OCI-LY3 (cell line): ENCODE measurements around the gene PDCD11.
A peak's percentile ranks its signal among the peaks of the same experiment; 100 is the strongest.
"Not testable (repeated sequence)": the region's sequence is repeated elsewhere in the genome, so short reads cannot be mapped to it uniquely, and the experiment has no call there.

Experiments used
- H2AFZ ChIP-seq: fragments of 200-600, 300-600 bp; shearing (Covaris generic); 2 replicates; pipeline ENCODE4 v1.6.0; 2014; ENCODE audit warnings: antibody characterized with exemption, low read depth, low read length
- H3K27ac ChIP-seq: fragments of 200-600, 300-600 bp; sonication (generic); 2 replicates; pipeline ENCODE4 v1.5.1; 2014; ENCODE audit warnings: mild to moderate bottlenecking, low read length, moderate library complexity, mixed read lengths
- H3K27me3 ChIP-seq: fragments of 200-600, 300-600 bp; sonication (generic); 2 replicates; pipeline ENCODE4 v1.6.1; 2014; ENCODE audit warnings: low read depth, low read length, mixed read lengths
- H3K36me3 ChIP-seq: fragments of 200-600, 300-600 bp; sonication (generic); replicated peaks from 2 replicates; pipeline ENCODE3; 2014; ENCODE audit warnings: low read depth, low read length, mixed read lengths
- H3K4me1 ChIP-seq: fragments of 300-600, 200-600 bp; sonication (generic); 2 replicates; pipeline ENCODE4 v1.6.1; 2014; ENCODE audit warnings: low read length, mixed read lengths
- H3K4me2 ChIP-seq: fragments of 200-600, 300-600 bp; sonication (generic); 2 replicates; pipeline ENCODE4 v1.6.1; 2014; ENCODE audit warnings: low read length, mixed read lengths
- H3K4me3 ChIP-seq: fragments of 300-600, 200-600 bp; sonication (generic); 2 replicates; pipeline ENCODE4 v1.5.1; 2014; ENCODE audit warnings: antibody characterized with exemption, mild to moderate bottlenecking, low read length, moderate library complexity
- H3K79me2 ChIP-seq: fragments of 300-600, 200-600 bp; shearing (Covaris generic); 2 replicates; pipeline ENCODE4 v1.6.1; 2014; ENCODE audit warnings: mild to moderate bottlenecking, low read length, mixed read lengths
- H3K9ac ChIP-seq: fragments of 300-600, 200-600 bp; shearing (Covaris generic); 2 replicates; pipeline ENCODE4 v1.6.0; 2014; ENCODE audit warnings: mild to moderate bottlenecking, low read length, moderate library complexity
- H3K9me3 ChIP-seq: fragments of 200-600, 300-600 bp; shearing (Covaris generic); 2 replicates; pipeline ENCODE4 v1.6.1; 2014; ENCODE audit warnings: low read length, mixed read lengths; ENCODE audit not compliant: insufficient read depth
- H4K20me1 ChIP-seq: fragments of 200-600, 300-600 bp; sonication (generic); 2 replicates; pipeline ENCODE4 v1.6.1; 2016; ENCODE audit warnings: low read length, mixed read lengths; ENCODE audit not compliant: insufficient read depth
- EZH2phosphoT487 ChIP-seq: fragments of 200-600 bp; shearing (Covaris generic); IDR thresholded peaks from 2 replicates; pipeline ENCODE4 v1.6.1; 2018; ENCODE audit warnings: antibody characterized with exemption, mixed run types, low read depth
- TF ChIP-seq, protein P1 (sequence below): fragments of 200-600, 300-600 bp; sonication (generic); IDR thresholded peaks from 2 replicates; pipeline ENCODE4 v1.5.1; 2014; ENCODE audit warnings: antibody characterized with exemption, low read length, low read depth

The PDCD11 gene

DNA sequence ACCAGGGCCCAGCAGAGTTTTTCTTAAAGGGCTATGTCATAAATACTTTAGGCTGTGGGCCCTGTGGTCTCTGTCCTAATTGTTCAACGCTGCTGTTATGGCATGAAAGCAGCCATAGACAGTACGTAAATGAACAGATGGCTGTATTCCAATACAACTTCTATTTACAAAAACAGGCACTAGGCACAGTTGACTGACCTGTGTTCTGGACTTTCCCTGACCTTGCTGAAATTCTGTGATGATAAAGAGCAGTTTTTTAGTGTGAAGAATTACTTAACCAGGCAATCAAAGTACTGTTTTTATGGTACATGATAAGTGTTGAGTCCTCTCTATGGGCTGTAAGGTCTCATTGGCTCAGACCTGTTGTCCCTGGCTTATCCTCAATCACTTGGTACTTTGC is 17.1 kb downstream of the PDCD11 start:
- H3K4me2 ChIP-seq: no peak overlapping the region
- H3K27me3 ChIP-seq: no peaks in the 10 kb centered on the region
- TF ChIP-seq, protein P1, sequence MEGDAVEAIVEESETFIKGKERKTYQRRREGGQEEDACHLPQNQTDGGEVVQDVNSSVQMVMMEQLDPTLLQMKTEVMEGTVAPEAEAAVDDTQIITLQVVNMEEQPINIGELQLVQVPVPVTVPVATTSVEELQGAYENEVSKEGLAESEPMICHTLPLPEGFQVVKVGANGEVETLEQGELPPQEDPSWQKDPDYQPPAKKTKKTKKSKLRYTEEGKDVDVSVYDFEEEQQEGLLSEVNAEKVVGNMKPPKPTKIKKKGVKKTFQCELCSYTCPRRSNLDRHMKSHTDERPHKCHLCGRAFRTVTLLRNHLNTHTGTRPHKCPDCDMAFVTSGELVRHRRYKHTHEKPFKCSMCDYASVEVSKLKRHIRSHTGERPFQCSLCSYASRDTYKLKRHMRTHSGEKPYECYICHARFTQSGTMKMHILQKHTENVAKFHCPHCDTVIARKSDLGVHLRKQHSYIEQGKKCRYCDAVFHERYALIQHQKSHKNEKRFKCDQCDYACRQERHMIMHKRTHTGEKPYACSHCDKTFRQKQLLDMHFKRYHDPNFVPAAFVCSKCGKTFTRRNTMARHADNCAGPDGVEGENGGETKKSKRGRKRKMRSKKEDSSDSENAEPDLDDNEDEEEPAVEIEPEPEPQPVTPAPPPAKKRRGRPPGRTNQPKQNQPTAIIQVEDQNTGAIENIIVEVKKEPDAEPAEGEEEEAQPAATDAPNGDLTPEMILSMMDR: no peak
- no peak for TF ChIP-seq EZH2phosphoT487

GRCh38 chr10:103415581-103415980 is 19.2 kb downstream of the PDCD11 start:
- Histone ChIP-seq H3K9me3 (no peaks in the 10 kb centered on the region), H3K9ac (no peak overlapping the region), H3K79me2 (no peaks in the 10 kb centered on the region), H4K20me1 (no peaks in the 10 kb centered on the region), H2AFZ (no peak overlapping the region), H3K4me2 (no peak overlapping the region), H3K27me3 (no peaks in the 10 kb centered on the region), H3K36me3 (peaks cover 39% of the 10 kb centered on the region), H3K4me3 (no peak overlapping the region), H3K27ac (no peak overlapping the region), H3K4me1 (no peaks in the 10 kb centered on the region)
- TF ChIP-seq, protein P1: no peak
- TF ChIP-seq EZH2phosphoT487: no peak

More for the DNA sequence above, 17.1 kb downstream of the PDCD11 start:
- Histone ChIP-seq H4K20me1 (no peaks in the 10 kb centered on the region), H2AFZ (no peak overlapping the region), H3K27ac (no peak overlapping the region), H3K79me2 (no peaks in the 10 kb centered on the region), H3K4me1 (no peaks in the 10 kb centered on the region), H3K36me3 (peaks cover 36% of the 10 kb centered on the region), H3K9ac (no peak overlapping the region), H3K9me3 (no peaks in the 10 kb centered on the region), H3K4me3 (no peak overlapping the region)

DNA sequence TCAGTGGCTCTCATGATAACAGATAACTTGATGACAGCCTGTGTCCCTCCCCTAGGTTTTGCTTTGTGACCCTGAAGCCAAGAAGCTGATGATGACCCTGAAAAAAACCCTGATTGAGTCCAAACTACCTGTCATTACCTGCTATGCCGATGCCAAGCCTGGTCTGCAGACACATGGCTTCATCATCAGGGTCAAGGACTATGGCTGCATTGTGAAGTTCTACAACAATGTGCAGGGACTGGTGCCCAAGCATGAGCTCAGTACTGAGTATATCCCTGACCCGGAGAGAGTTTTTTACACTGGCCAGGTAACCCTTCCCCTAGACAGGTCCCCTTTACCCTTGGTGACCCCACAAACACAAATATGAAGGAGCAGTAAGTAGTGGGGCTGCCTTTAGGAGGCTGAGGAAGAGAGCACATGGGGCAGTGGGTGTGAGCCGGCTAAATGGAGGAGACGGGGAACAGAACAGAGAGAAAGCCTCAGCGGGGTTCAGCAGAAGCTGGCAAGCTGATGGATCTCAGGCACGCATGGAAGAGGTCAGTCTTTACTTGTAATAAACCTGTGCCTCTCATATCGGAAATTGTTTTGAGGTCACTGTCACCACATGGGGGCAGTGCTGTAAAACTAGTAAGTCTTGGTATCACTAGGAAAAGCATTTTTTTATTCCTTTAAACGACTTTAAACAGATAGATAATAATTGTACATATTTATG is 20.2 kb downstream of the PDCD11 start:
- H3K4me3 ChIP-seq: no peak overlapping the region
- peaks cover 41% of the 10 kb centered on the region for H3K36me3 ChIP-seq
- TF ChIP-seq, protein P1: peak; percentile 58
- no peak for TF ChIP-seq EZH2phosphoT487
- H3K4me2 ChIP-seq: no peak overlapping the region
- H4K20me1 ChIP-seq: no peaks in the 10 kb centered on the region
- H3K27ac ChIP-seq: no peak overlapping the region
- no peaks in the 10 kb centered on the region for H3K9me3 ChIP-seq
- H3K79me2 ChIP-seq: no peaks in the 10 kb centered on the region
- H3K4me1 ChIP-seq: no peaks in the 10 kb centered on the region
- H3K9ac ChIP-seq: no peak overlapping the region
- no peak overlapping the region for H2AFZ ChIP-seq
- no peaks in the 10 kb centered on the region for H3K27me3 ChIP-seq

DNA sequence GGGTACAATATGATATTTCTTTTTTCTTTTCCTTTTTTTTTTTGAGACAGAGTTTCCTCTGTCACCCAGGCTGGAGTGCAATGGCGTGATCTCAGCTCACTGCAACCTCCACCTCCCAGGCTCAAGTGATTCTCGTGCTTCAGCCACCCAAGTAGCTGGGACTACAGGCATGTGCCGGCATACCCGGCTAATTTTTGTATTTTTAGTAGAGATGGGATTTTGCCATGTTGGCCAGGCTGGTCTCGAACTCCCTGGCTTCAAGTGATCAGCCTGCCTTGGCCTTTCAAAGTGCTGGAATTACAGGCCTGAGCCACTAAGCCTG is 20.7 kb downstream of the PDCD11 start:
- H3K4me2 ChIP-seq, H4K20me1 ChIP-seq, H2AFZ ChIP-seq, H3K27me3 ChIP-seq, H3K4me3 ChIP-seq, H3K79me2 ChIP-seq, H3K9ac ChIP-seq, H3K27ac ChIP-seq, H3K9me3 ChIP-seq, H3K4me1 ChIP-seq: not testable (repeated sequence)
- H3K36me3 ChIP-seq: peaks cover 41% of the 10 kb centered on the region
